Mesenchymal stem cell (in vitro differentiated cells and primary cell): ENCODE results near the gene UBE2L3.

ENCODE experiments used
- DNase-seq: peaks from one replicate; pipeline ENCODE4 v3.0.0-alpha.2; 2013
- H2AFZ ChIP-seq: one replicate; pipeline ENCODE4 v1.6.1; 2013; ENCODE audit warnings: low read depth, mild to moderate bottlenecking, control low read depth, inconsistent platforms, low read length, moderate library complexity
- H2AK5ac ChIP-seq: 2 replicates; pipeline ENCODE4 v1.6.1; 2013; ENCODE audit warnings: low read length, moderate library complexity, mild to moderate bottlenecking, inconsistent platforms; ENCODE audit not compliant: severe bottlenecking
- H2BK120ac ChIP-seq: one replicate; pipeline ENCODE4 v1.6.1; 2013; ENCODE audit warnings: low read depth, mild to moderate bottlenecking, inconsistent platforms, low read length, moderate library complexity
- H2BK12ac ChIP-seq, 2 experiments: one replicate each; pipeline ENCODE4 v1.6.1; 2013; ENCODE audit warnings: inconsistent platforms in 2 of 2, low read length in 2 of 2, mild to moderate bottlenecking in 2 of 2, moderate library complexity in 2 of 2, control low read depth in 1 of 2
- H2BK15ac ChIP-seq: one replicate; pipeline ENCODE4 v1.6.1; 2013; ENCODE audit warnings: mild to moderate bottlenecking, low read depth, inconsistent platforms; ENCODE audit not compliant: poor library complexity, severe bottlenecking
- H2BK5ac ChIP-seq: 2 replicates; pipeline ENCODE4 v1.6.1; 2013; ENCODE audit warnings: low read depth, mild to moderate bottlenecking, low read length, control low read depth, inconsistent platforms; ENCODE audit not compliant: poor library complexity, severe bottlenecking
- H3K14ac ChIP-seq, 2 experiments: one replicate each; pipeline ENCODE4 v1.6.1; 2013; ENCODE audit warnings: inconsistent platforms in 2 of 2, low read length in 2 of 2, control low read depth in 1 of 2, mild to moderate bottlenecking in 1 of 2, moderate library complexity in 1 of 2
- H3K18ac ChIP-seq, 2 experiments: one replicate each; pipeline ENCODE4 v1.6.1; 2013; ENCODE audit warnings: inconsistent platforms in 2 of 2, low read length in 2 of 2, control low read depth in 1 of 2, low read depth in 1 of 2, mild to moderate bottlenecking in 1 of 2
- H3K23ac ChIP-seq, 2 experiments: one replicate each; pipeline ENCODE4 v1.6.1; 2013; ENCODE audit warnings: inconsistent platforms in 2 of 2, low read length in 2 of 2, mild to moderate bottlenecking in 2 of 2, moderate library complexity in 2 of 2, control low read depth in 1 of 2
- H3K27ac ChIP-seq: 2 replicates; pipeline ENCODE4 v1.5.1; 2013; ENCODE audit warnings: mild to moderate bottlenecking, moderate library complexity, low read length, control low read depth, inconsistent platforms; ENCODE audit not compliant: poor library complexity, severe bottlenecking
- H3K27me3 ChIP-seq, 2 experiments: 2 replicates each; pipeline versions ENCODE4 v1.6.1 to v1.7.0; 2013; ENCODE audit warnings: low read length in 2 of 2, mild to moderate bottlenecking in 2 of 2, moderate library complexity in 2 of 2, control low read depth in 1 of 2, inconsistent platforms in 1 of 2; ENCODE audit not compliant: control insufficient read depth in 1 of 2, insufficient read depth in 1 of 2
- H3K36me3 ChIP-seq, 2 experiments: 2 replicates each; pipeline versions ENCODE4 v1.6.1 to v1.7.0; 2013; ENCODE audit warnings: low read length in 2 of 2, control low read depth in 1 of 2, inconsistent platforms in 1 of 2, low read depth in 1 of 2, mild to moderate bottlenecking in 1 of 2; ENCODE audit not compliant: insufficient read depth in 2 of 2, control insufficient read depth in 1 of 2
- H3K4ac ChIP-seq, 2 experiments: one replicate each; pipeline ENCODE4 v1.6.1; 2013; ENCODE audit warnings: inconsistent platforms in 2 of 2, low read length in 2 of 2, mild to moderate bottlenecking in 2 of 2, moderate library complexity in 2 of 2, control low read depth in 1 of 2, low read depth in 1 of 2
- H3K4me1 ChIP-seq: 2 replicates; pipeline ENCODE4 v1.6.1; 2013; ENCODE audit warnings: low read depth, low read length, control low read depth; ENCODE audit not compliant: control insufficient read depth, insufficient read depth
- H3K4me2 ChIP-seq: 2 replicates; pipeline ENCODE4 v1.6.1; 2013; ENCODE audit warnings: low read length, mild to moderate bottlenecking, inconsistent platforms; ENCODE audit not compliant: poor library complexity, severe bottlenecking
- H3K4me3 ChIP-seq, 2 experiments: 2 replicates each; pipeline versions ENCODE4 v1.5.1 to v1.7.0; 2013; ENCODE audit warnings: low read length in 2 of 2, mild to moderate bottlenecking in 2 of 2, control low read depth in 1 of 2, low read depth in 1 of 2; ENCODE audit not compliant: insufficient read depth in 1 of 2
- H3K79me1 ChIP-seq: replicated peaks from 2 replicates; pipeline ENCODE4 v1.6.1; 2013; ENCODE audit warnings: mild to moderate bottlenecking, control low read depth, low read length, inconsistent platforms; ENCODE audit not compliant: poor library complexity, severe bottlenecking
- H3K9ac ChIP-seq: 2 replicates; pipeline ENCODE4 v1.7.0; 2013; ENCODE audit warnings: mild to moderate bottlenecking, low read length, moderate library complexity
- H3K9me3 ChIP-seq: 2 replicates; pipeline ENCODE4 v1.7.0; 2013; ENCODE audit warnings: mild to moderate bottlenecking, low read length; ENCODE audit not compliant: control insufficient read depth
- H4K8ac ChIP-seq: one replicate; pipeline ENCODE4 v1.6.1; 2013; ENCODE audit warnings: inconsistent platforms, mild to moderate bottlenecking, low read length, moderate library complexity
- H4K91ac ChIP-seq: one replicate; pipeline ENCODE4 v1.6.1; 2013; ENCODE audit warnings: mild to moderate bottlenecking, low read length, inconsistent platforms
- WGBS: methylation state at CpG from one replicate; pipeline ENCODE4 v1.1.7; 2013; ENCODE audit warnings: mixed read lengths; 5-methylcytosine and 5-hydroxymethylcytosine counted together

Gene UBE2L3

DNA sequence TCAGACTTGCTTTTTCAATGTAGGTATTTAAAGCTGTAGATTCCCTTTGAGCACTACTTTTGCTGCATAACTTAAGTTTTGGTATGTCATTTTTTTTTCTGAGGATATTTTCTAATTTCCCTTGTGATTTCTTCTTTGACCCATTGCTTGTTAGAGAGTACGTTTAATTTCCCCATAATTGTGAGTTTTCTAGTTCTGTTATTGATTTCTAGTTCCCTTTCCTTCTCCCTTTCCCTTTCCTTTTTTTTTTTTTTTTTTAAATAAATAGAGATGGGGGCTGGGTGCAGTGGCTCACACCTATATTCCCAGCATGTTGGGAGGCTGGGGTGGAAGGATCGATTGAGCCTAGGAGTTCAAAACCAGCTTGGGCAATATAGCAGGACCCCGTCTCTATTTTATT lies 30.8 kb downstream of the UBE2L3 start:
- no peak overlapping the region for H3K27ac ChIP-seq
- no peak overlapping the region for H2AK5ac ChIP-seq
- H3K4me1 ChIP-seq, result peaks cover 5% of the 10 kb centered on the region
- no peak overlapping the region for H3K9ac ChIP-seq
- H4K8ac ChIP-seq, result no peak overlapping the region
- H2BK5ac ChIP-seq, result no peak overlapping the region
- H3K27me3 ChIP-seq, result no peaks in the 10 kb centered on the region
- H3K14ac ChIP-seq, result no peak overlapping the region
- H4K91ac ChIP-seq, result no peak overlapping the region
- no peak overlapping the region for H2BK12ac ChIP-seq
- WGBS, result 100% methylated on average over 1 of the region's 3 CpGs
- no peak overlapping the region for H2BK120ac ChIP-seq
- H2BK15ac ChIP-seq, result no peak overlapping the region
- no peak overlapping the region for H2AFZ ChIP-seq
- H3K18ac ChIP-seq, result no peak overlapping the region
- no peaks in the 10 kb centered on the region for H3K79me1 ChIP-seq
- peaks cover 41 to 42% of the 10 kb centered on the region in 2 experiments for H3K36me3 ChIP-seq
- no peak overlapping the region for H3K23ac ChIP-seq
- no peak overlapping the region for H3K4ac ChIP-seq
- H3K9me3 ChIP-seq, result no peaks in the 10 kb centered on the region
- H3K4me2 ChIP-seq, result no peak overlapping the region
- DNase-seq, result no peak
- H3K4me3 ChIP-seq, result no peak overlapping the region

DNA sequence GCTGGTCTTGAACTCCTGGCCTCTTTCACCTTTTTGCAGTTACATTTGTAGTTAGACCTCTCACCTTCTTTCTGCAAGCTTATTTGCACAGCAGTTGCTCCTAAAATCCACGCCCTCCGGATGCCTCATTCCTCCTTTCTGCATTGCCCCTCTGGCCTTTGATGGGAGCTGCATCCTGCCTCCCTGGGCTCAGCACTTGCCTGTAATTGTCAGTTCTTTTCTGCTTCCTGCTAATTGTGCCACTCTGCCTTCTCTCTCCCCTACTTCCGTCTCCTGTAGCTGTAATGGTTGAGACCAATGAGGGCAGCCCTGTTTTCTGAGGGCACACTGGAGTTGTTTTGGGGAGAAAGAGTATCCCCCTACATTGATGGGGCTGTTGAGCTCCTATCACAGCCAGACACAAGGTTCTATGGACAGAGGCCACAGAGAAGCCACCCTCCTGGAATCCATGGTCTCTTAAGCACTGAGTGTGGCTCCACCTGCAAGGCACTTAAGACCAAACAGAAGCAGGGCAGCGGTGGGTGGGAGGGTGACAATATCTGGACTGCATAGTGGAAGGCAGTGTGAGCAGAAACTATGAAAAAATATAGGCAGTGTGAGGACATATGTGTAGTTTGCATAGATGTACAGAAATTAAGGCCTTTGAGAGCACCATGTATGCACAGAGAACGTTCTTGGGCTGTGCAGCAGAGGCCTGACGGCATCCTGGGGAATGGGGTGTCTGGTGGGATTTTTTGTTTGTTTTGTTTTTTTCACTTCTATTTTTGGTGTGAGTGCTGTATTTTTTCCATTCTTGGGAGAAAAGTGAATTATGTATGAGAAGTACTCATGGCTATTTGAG lies 31.8 kb downstream of the UBE2L3 start:
- peaks cover 2% of the 10 kb centered on the region for H3K4me1 ChIP-seq
- H2BK5ac ChIP-seq, result no peak overlapping the region
- no peak overlapping the region for H2BK12ac ChIP-seq
- no peak overlapping the region for H2BK120ac ChIP-seq
- H3K27ac ChIP-seq, result no peak overlapping the region
- no peak overlapping the region for H4K8ac ChIP-seq
- no peaks in the 10 kb centered on the region for H3K27me3 ChIP-seq
- no peak for DNase-seq
- no peaks in the 10 kb centered on the region for H3K79me1 ChIP-seq
- no peak overlapping the region for H3K9ac ChIP-seq
- no peak overlapping the region for H2AFZ ChIP-seq
- no peak overlapping the region for H4K91ac ChIP-seq
- H3K18ac ChIP-seq, result no peak overlapping the region
- H3K4ac ChIP-seq, result no peak overlapping the region
- no peak overlapping the region for H3K4me3 ChIP-seq
- no peak overlapping the region for H3K14ac ChIP-seq
- no peak overlapping the region for H3K4me2 ChIP-seq
- H3K36me3 ChIP-seq, result peaks cover 31 to 33% of the 10 kb centered on the region in 2 experiments
- H3K23ac ChIP-seq, result no peak overlapping the region
- no peak overlapping the region for H2AK5ac ChIP-seq
- no peaks in the 10 kb centered on the region for H3K9me3 ChIP-seq
- H2BK15ac ChIP-seq, result no peak overlapping the region
- WGBS, result 94% methylated on average over 5 of the region's 6 CpGs

DNA sequence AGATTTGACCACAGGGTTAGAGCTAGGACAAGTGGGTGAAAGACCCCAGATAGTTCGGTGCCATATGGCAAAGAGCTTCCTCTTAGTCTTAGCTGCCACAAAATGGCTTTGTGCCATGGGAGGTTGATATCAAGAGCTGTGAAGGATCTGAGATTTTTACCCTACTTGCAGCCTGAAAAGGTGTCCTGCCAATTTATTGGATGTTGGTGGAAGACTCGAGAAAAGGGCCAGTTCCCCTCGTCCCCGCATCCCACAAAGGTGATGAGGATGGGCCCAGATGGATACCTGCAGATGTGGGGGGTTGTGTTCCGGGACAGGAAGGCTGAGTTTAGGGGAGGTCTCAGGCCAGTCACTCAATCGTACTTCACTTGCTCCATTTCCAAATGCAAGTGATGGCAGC lies 35.1 kb downstream of the UBE2L3 start:
- no peak for DNase-seq
- Histone ChIP-seq H3K9me3 (no peaks in the 10 kb centered on the region), H2AFZ (no peak overlapping the region), H2BK12ac (no peak overlapping the region), H4K91ac (no peak overlapping the region), H4K8ac (no peak overlapping the region), H3K9ac (no peak overlapping the region), H3K4me3 (no peak overlapping the region), H2BK15ac (no peak overlapping the region), H3K27ac (no peak overlapping the region), H3K36me3 (peaks cover 5 to 15% of the 10 kb centered on the region in 2 experiments), H3K27me3 (no peaks in the 10 kb centered on the region), H3K18ac (no peak overlapping the region), H3K4ac (no peak overlapping the region), H2BK120ac (no peak overlapping the region), H3K4me1 (peaks cover 6% of the 10 kb centered on the region), H3K23ac (no peak overlapping the region), H3K4me2 (no peak overlapping the region), H2AK5ac (no peak overlapping the region), H3K79me1 (peaks cover 3% of the 10 kb centered on the region), H3K14ac (no peak overlapping the region), H2BK5ac (no peak overlapping the region)
- WGBS, result over 99% methylated on average over 6 of the region's 6 CpGs

DNA sequence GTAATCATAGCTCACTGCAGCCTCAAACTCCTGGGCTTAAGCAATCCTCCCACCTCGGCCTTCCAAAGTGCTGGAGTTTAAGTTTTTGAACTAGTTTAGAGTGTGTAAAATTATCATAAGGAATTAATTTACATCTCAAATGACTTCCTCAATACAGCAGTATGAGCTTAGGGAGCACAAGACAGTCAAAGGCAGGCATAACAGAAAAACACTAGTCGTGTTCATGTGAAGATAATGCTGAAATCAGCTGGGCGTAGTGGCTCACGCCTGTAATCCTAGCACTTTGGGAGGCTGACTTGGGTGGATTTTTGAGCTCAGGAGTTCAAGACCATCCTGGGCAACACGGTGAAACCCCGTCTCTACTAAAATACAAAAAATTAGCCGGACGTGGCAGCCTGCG lies 36.5 kb downstream of the UBE2L3 start:
- Histone ChIP-seq H3K36me3 (peaks cover 3 to 15% of the 10 kb centered on the region in 2 experiments), H3K4ac (no peak overlapping the region), H4K91ac (no peak overlapping the region), H3K4me2 (no peak overlapping the region), H3K18ac (no peak overlapping the region), H3K27ac (no peak overlapping the region), H3K4me1 (peaks cover 7% of the 10 kb centered on the region), H3K27me3 (no peaks in the 10 kb centered on the region), H3K14ac (no peak overlapping the region), H3K9ac (no peak overlapping the region), H3K9me3 (no peaks in the 10 kb centered on the region), H3K4me3 (no peak overlapping the region), H2BK5ac (no peak overlapping the region), H2AFZ (no peak overlapping the region), H2AK5ac (no peak overlapping the region), H2BK12ac (no peak overlapping the region), H2BK120ac (no peak overlapping the region), H2BK15ac (no peak overlapping the region), H4K8ac (no peak overlapping the region), H3K79me1 (peaks cover 3% of the 10 kb centered on the region), H3K23ac (no peak overlapping the region)
- no peak for DNase-seq
- WGBS, result 96% methylated on average over 8 of the region's 9 CpGs
